ENCODE results near the gene PNMA8B. TPM values are rescaled to one million over a fixed set of nuclear protein-coding genes. Genes with fewer than 3 reads are reported as not detected.

PNMA8B gene
- total RNA-seq, 2 donors from 2014 or later: 0.96 to 3.1 TPM

- H3K4me1 ChIP-seq (replicated peaks): no peaks in the 10 kb centered on the region
- no peak overlapping the region for H3K4me3 ChIP-seq
- TF ChIP-seq CTCF (IDR thresholded peaks at IDR 0.05): no peak
- TF ChIP-seq POLR2AphosphoS5 (IDR thresholded peaks at IDR 0.05): no peak
- no peak for TF ChIP-seq POLR2A (IDR thresholded peaks at IDR 0.05)
- no peaks in the 10 kb centered on the region for H3K36me3 ChIP-seq
- H3K9me3 ChIP-seq: no peaks in the 10 kb centered on the region
- DNase-seq (ENCODE audit: low spot score): no peak
- 93% methylated on average over 7 of the region's 7 CpGs for WGBS
- no peak overlapping the region for H3K27ac ChIP-seq
- intact Hi-C loops (cut with DNase I): no loop called here
- no peaks in the 10 kb centered on the region for H3K27me3 ChIP-seq (replicated peaks; ENCODE audit: insufficient read depth)
Observed at GRCh38 chr19:46536391-46536790, 40.7 kb upstream of the PNMA8B start.

- TF ChIP-seq CTCF (IDR thresholded peaks at IDR 0.05) (no peak), POLR2A (IDR thresholded peaks at IDR 0.05) (no peak), POLR2AphosphoS5 (IDR thresholded peaks at IDR 0.05) (no peak)
- Histone ChIP-seq H3K36me3 (no peaks in the 10 kb centered on the region), H3K9me3 (no peaks in the 10 kb centered on the region), H3K27ac (no peak overlapping the region), H3K4me3 (no peak overlapping the region), H3K27me3 (replicated peaks; ENCODE audit: insufficient read depth) (no peaks in the 10 kb centered on the region), H3K4me1 (replicated peaks) (no peaks in the 10 kb centered on the region)
- WGBS: 94% methylated on average over 16 of the region's 16 CpGs
- DNase-seq (ENCODE audit: low spot score): no peak
- intact Hi-C loops (cut with DNase I): no loop called here
Observed at GRCh38 chr19:46533621-46534081, 38.0 kb upstream of the PNMA8B start.

GRCh38 chr19:46533078-46533620 is 37.5 kb upstream of the PNMA8B start:
- Histone ChIP-seq H3K4me3 (no peak overlapping the region), H3K27ac (no peak overlapping the region), H3K27me3 (replicated peaks; ENCODE audit: insufficient read depth) (no peaks in the 10 kb centered on the region), H3K4me1 (replicated peaks) (no peaks in the 10 kb centered on the region), H3K36me3 (no peaks in the 10 kb centered on the region), H3K9me3 (no peaks in the 10 kb centered on the region)
- no peak for DNase-seq (ENCODE audit: low spot score)
- TF ChIP-seq POLR2A (IDR thresholded peaks at IDR 0.05) (no peak), POLR2AphosphoS5 (IDR thresholded peaks at IDR 0.05) (no peak), CTCF (IDR thresholded peaks at IDR 0.05) (no peak)
- intact Hi-C loops (cut with DNase I): no loop called here
- WGBS: 65% methylated on average over 12 of the region's 12 CpGs

- no peaks in the 10 kb centered on the region for H3K9me3 ChIP-seq
- TF ChIP-seq POLR2AphosphoS5 (IDR thresholded peaks at IDR 0.05) (no peak), CTCF (IDR thresholded peaks at IDR 0.05) (no peak), POLR2A (IDR thresholded peaks at IDR 0.05) (no peak)
- H3K4me3 ChIP-seq: no peak overlapping the region
- H3K27me3 ChIP-seq (replicated peaks; ENCODE audit: insufficient read depth): no peaks in the 10 kb centered on the region
- DNase-seq (ENCODE audit: low spot score): no peak
- no peaks in the 10 kb centered on the region for H3K36me3 ChIP-seq
- intact Hi-C loops (cut with DNase I): no loop called here
- H3K4me1 ChIP-seq (replicated peaks): no peaks in the 10 kb centered on the region
- 85% methylated on average over 1 of the region's 1 CpG for WGBS
- H3K27ac ChIP-seq: no peak overlapping the region
Observed at GRCh38 chr19:46530636-46531035, 35.0 kb upstream of the PNMA8B start.
